AG10803 (cell line): ENCODE results near the gene ILRUN.
"Not testable (repeated sequence)": the region's sequence is repeated elsewhere in the genome, so short reads cannot be mapped to it uniquely, and the experiment has no call there.

Experiments used
- DNase-seq: peaks from one replicate; pipeline ENCODE4 v3.0.0; 2010; ENCODE audit warnings: low read depth
- H3K4me3 ChIP-seq: 2 replicates; pipeline ENCODE4 v1.5.1; 2011; ENCODE audit warnings: mild to moderate bottlenecking, low read length, control low read depth
- CTCF ChIP-seq: conservative IDR thresholded peaks from 2 replicates; pipeline ENCODE4 v1.5.1; 2011; ENCODE audit warnings: mild to moderate bottlenecking, low read length, control low read depth, inconsistent platforms

ILRUN gene

GRCh38 chr6:34696739-34697543, at the start of gene ILRUN:
TSS of gene ILRUN (minus strand) at chr6:34696767. CDS start at chr6:34696603, 164 bp downstream.
- TF ChIP-seq CTCF = no peak
- peak within 1 kb of the TSS; percentile 93 for H3K4me3 ChIP-seq
- DNase-seq = peak; percentile 88

- no peak for DNase-seq
- no peak overlapping the region for H3K4me3 ChIP-seq
- TF ChIP-seq CTCF = no peak
Measured at GRCh38 chr6:34745277-34746103, 48.9 kb upstream of the ILRUN start.

DNA sequence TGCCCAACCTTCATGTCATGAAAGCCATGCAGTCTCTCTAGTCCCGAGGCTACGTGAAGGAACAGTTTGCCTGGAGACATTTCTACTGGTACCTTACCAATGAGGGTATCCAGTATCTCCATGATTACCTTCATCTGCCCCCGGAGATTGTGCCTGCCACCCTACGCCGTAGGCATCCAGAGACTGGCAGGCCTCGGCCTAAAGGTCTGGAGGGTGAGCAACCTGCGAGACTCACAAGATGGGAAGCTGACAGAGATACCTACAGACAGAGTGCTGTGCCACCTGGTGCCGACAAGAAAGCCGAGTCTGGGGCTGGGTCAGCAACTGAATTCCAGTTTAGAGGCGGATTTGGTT, 47.7 kb upstream of the ILRUN start:
- not testable (repeated sequence) for H3K4me3 ChIP-seq, DNase-seq

- H3K4me3 ChIP-seq = no peak overlapping the region
- DNase-seq = no peak
- no peak for TF ChIP-seq CTCF
Measured at GRCh38 chr6:34743625-34744293, 47.2 kb upstream of the ILRUN start.

DNA sequence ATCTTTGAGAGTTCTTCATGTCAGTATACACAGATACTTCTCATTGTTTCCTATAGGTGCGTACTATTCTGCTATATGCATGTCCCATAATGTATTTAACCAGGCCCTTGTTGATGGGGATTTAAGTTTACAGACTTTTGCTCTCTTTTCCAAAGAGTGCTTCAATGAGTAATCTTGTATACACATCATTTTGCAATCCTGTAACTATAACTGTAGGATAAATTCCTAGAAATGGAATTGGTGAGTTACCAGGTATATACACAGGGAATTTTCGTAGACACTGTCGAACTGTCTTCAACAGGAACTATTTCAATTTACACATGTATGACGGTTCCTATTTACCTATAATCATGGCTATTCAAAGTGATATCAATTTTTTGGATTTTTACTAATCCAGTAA, 45.5 kb upstream of the ILRUN start:
- no peak for TF ChIP-seq CTCF
- no peak for DNase-seq
- H3K4me3 ChIP-seq = no peak overlapping the region

DNA sequence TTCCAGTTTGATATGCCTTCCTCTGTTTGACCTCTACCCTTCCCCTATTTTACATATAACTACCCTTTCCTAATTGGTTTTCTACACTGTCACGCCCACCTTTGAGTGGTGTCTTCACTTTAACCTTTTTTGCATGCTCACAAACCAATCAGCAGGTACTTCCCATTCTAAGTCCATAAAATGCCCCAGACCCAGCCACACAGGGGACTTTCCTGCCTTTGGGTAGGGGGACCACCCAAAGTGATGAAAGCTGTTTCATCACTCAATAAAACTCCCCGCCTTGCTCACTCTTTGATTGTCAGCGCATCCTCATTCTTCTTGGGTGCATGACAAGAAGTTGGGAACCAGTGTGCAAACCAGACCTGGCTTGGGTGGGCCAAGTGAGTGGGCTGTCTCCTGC, 40.3 kb upstream of the ILRUN start:
- no peak overlapping the region for H3K4me3 ChIP-seq
- no peak for TF ChIP-seq CTCF
- DNase-seq = no peak

DNA sequence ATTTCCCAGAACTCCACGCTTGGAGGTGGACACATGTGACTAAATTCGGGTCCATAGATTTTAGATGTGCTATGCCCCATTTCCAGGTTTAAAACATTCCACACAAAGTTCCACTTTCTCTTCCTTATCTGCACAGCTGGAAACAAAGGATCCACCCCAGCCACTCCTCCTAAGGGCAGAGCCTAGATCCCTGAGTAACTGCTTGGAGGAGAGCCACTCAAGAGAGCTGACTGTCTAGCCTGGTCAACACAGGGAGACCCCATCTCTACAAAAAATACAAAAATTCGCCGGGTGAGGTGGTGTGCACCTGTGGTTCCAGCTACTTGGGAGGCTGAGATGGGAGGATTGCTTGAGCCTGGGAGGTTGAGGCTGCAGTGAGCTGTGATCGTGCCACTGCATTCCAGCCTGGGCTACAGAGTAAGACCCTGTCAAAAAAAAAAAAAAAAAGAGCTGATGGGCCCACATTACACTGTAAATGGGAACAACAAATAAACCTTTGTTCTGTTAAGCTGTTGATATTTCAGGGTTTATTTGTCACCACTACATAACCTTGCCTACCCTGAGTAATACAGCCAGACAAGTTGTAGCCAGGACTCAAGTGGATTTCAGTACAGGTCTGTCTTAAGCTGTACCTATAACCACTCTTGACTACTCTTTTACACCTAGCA, 35.0 kb upstream of the ILRUN start:
- no peak for DNase-seq
- no peak overlapping the region for H3K4me3 ChIP-seq
- TF ChIP-seq CTCF = no peak
